IMR-90 (cell line): ENCODE results near the gene PPP1R37. TPM values are rescaled to one million over a fixed set of nuclear protein-coding genes. Genes with fewer than 3 reads are reported as not detected.

Source experiments
- ATAC-seq: fragments of 200-7000 bp; cut with Tn5 transposase; 2 replicates; pipeline ENCODE4 v1.9.1; 2020; ENCODE audit warnings: low read depth, mild to moderate bottlenecking, moderate library complexity
- BruUV-seq: library from RNA; stranded (reverse); fragments of 400-500 nt; replicated peaks from 2 replicates; lab custom pipeline; 2021; lab: Mats Ljungman, UMichigan
- CTCF ChIA-PET: fragments of 300-600 bp; formaldehyde crosslinking; extraction: SDS; loops from one replicate; lab custom pipeline; 2021; ENCODE audit warnings: antibody characterized with exemption; lab: Yijun Ruan, JAX
- POLR2A ChIA-PET: fragments of 300-600 bp; sonication (Branson Sonifier 250); formaldehyde crosslinking; loops from one replicate; lab custom pipeline; 2022; ENCODE audit warnings: antibody characterized with exemption; ENCODE audit not compliant: unreplicated experiment; lab: Charles Lee
- DNase-seq: peaks from one replicate; pipeline ENCODE4 v3.0.0; 2013
- H2AFZ ChIP-seq: replicated peaks from 2 replicates; pipeline ENCODE3; 2013; ENCODE audit warnings: low read length, mild to moderate bottlenecking; ENCODE audit not compliant: poor library complexity
- H2AK5ac ChIP-seq: 2 replicates; pipeline ENCODE4 v1.6.1; 2013; ENCODE audit warnings: low read depth, low read length, inconsistent platforms
- H2AK9ac ChIP-seq: replicated peaks from 2 replicates; pipeline ENCODE3; 2013; ENCODE audit warnings: mild to moderate bottlenecking, low read depth, low read length, moderate library complexity; ENCODE audit not compliant: poor library complexity
- H2BK120ac ChIP-seq: 2 replicates; pipeline ENCODE4 v1.6.1; 2013; ENCODE audit warnings: low read depth, low read length, inconsistent platforms
- H2BK15ac ChIP-seq: 3 replicates; pipeline ENCODE4 v1.6.1; 2013; ENCODE audit warnings: low read depth, low read length, inconsistent platforms
- H2BK20ac ChIP-seq: 2 replicates; pipeline ENCODE4 v1.6.1; 2013; ENCODE audit warnings: low read depth, mild to moderate bottlenecking, inconsistent platforms, low read length, moderate library complexity
- H2BK5ac ChIP-seq: 2 replicates; pipeline ENCODE4 v1.6.1; 2013; ENCODE audit warnings: mild to moderate bottlenecking, low read depth, low read length, inconsistent platforms; ENCODE audit not compliant: poor library complexity, severe bottlenecking
- H3K14ac ChIP-seq: replicated peaks from 2 replicates; pipeline ENCODE4 v1.6.1; 2013; ENCODE audit warnings: low read depth, low read length, inconsistent platforms
- H3K18ac ChIP-seq: 2 replicates; pipeline ENCODE4 v1.6.1; 2013; ENCODE audit warnings: low read depth, low read length, control low read depth
- H3K23ac ChIP-seq: 2 replicates; pipeline ENCODE4 v1.6.1; 2013; ENCODE audit warnings: low read depth, low read length, inconsistent platforms
- H3K27ac ChIP-seq: 2 replicates; pipeline ENCODE4 v1.5.1; 2013; ENCODE audit warnings: mild to moderate bottlenecking, control low read depth, low read length; ENCODE audit not compliant: insufficient read depth
- H3K27me3 ChIP-seq: 2 replicates; pipeline ENCODE4 v1.6.1; 2013; ENCODE audit warnings: low read length; ENCODE audit not compliant: control insufficient read depth, insufficient read depth
- H3K36me3 ChIP-seq: 2 replicates; pipeline ENCODE4 v1.6.1; 2013; ENCODE audit warnings: low read length, mixed read lengths; ENCODE audit not compliant: control insufficient read depth, insufficient read depth
- H3K4ac ChIP-seq: 2 replicates; pipeline ENCODE4 v1.6.1; 2013; ENCODE audit warnings: low read depth, low read length, inconsistent platforms
- H3K4me1 ChIP-seq: 2 replicates; pipeline ENCODE4 v1.6.1; 2013; ENCODE audit warnings: low read length, mixed read lengths; ENCODE audit not compliant: control insufficient read depth, insufficient read depth
- H3K4me2 ChIP-seq: 2 replicates; pipeline ENCODE4 v1.6.1; 2013; ENCODE audit warnings: low read depth, mild to moderate bottlenecking, control low read depth, low read length, moderate library complexity
- H3K4me3 ChIP-seq: 2 replicates; pipeline ENCODE4 v1.5.1; 2013; ENCODE audit warnings: low read depth, mild to moderate bottlenecking, control low read depth, low read length, moderate library complexity; ENCODE audit not compliant: insufficient read depth
- H3K56ac ChIP-seq: 2 replicates; pipeline ENCODE4 v1.6.1; 2013; ENCODE audit warnings: low read length, inconsistent platforms; ENCODE audit not compliant: insufficient read depth; ENCODE audit errors: extremely low read depth
- H3K79me1 ChIP-seq, 2 experiments: 2 replicates each; pipeline ENCODE4 v1.6.1; 2013; ENCODE audit warnings: low read length in 2 of 2, inconsistent platforms in 1 of 2, low read depth in 1 of 2
- H3K9ac ChIP-seq: 2 replicates; pipeline ENCODE4 v1.6.1; 2013; ENCODE audit warnings: low read depth, low read length, control low read depth
- H3K9me1 ChIP-seq: 2 replicates; pipeline ENCODE4 v1.6.1; 2013; ENCODE audit warnings: low read length, inconsistent platforms; ENCODE audit not compliant: insufficient read depth
- H3K9me3 ChIP-seq: 2 replicates; pipeline ENCODE4 v1.6.1; 2013; ENCODE audit warnings: low read length; ENCODE audit not compliant: control insufficient read depth, insufficient read depth
- H4K20me1 ChIP-seq: 2 replicates; pipeline ENCODE4 v1.6.1; 2013; ENCODE audit warnings: low read length, inconsistent platforms; ENCODE audit not compliant: insufficient read depth
- H4K5ac ChIP-seq: 2 replicates; pipeline ENCODE4 v1.6.1; 2013; ENCODE audit warnings: mild to moderate bottlenecking, low read depth, low read length, control low read depth
- H4K8ac ChIP-seq, 2 experiments: 2 replicates each; pipeline ENCODE4 v1.6.1; 2013; ENCODE audit warnings: low read depth in 2 of 2, low read length in 2 of 2, control low read depth in 1 of 2, inconsistent platforms in 1 of 2
- H4K91ac ChIP-seq: 2 replicates; pipeline ENCODE4 v1.6.1; 2013; ENCODE audit warnings: low read depth, low read length, inconsistent platforms; ENCODE audit not compliant: insufficient read depth
- BHLHE40 ChIP-seq: fragments of 150-350 bp; IDR thresholded peaks from 2 replicates; pipeline ENCODE4 v1.6.1; 2016; ENCODE audit warnings: mild to moderate bottlenecking, low read depth, low read length
- CEBPB ChIP-seq: IDR thresholded peaks from 2 replicates; pipeline ENCODE4 v1.6.1; 2012; ENCODE audit warnings: low read depth, low read length, improper control_type of control experiment
- CHD1 ChIP-seq: IDR thresholded peaks from 2 replicates; pipeline ENCODE4 v1.6.1; 2012; ENCODE audit warnings: low read depth, low read length, improper control_type of control experiment
- FOS ChIP-seq: fragments of 150-350 bp; IDR thresholded peaks from 2 replicates; pipeline ENCODE4 v1.6.1; 2016; ENCODE audit warnings: low read depth, low read length
- MAFK ChIP-seq: IDR thresholded peaks from 2 replicates; pipeline ENCODE4 v1.6.1; 2012; ENCODE audit warnings: low read depth, low read length, improper control_type of control experiment
- MAZ ChIP-seq: IDR thresholded peaks from 2 replicates; pipeline ENCODE4 v1.6.1; 2012; ENCODE audit warnings: low read depth, mild to moderate bottlenecking, low read length, improper control_type of control experiment, moderate library complexity, borderline replicate concordance
- MXI1 ChIP-seq: IDR thresholded peaks from 2 replicates; pipeline ENCODE4 v1.6.1; 2012; ENCODE audit warnings: low read depth, mild to moderate bottlenecking, low read length, moderate library complexity, borderline replicate concordance
- NFE2L2 ChIP-seq: fragments of 150-350 bp; IDR thresholded peaks from 2 replicates; pipeline ENCODE4 v1.6.1; 2016; ENCODE audit warnings: low read depth, mild to moderate bottlenecking, low read length
- POLR2A ChIP-seq: IDR thresholded peaks from 2 replicates; pipeline ENCODE4 v1.6.1; 2012; ENCODE audit warnings: mild to moderate bottlenecking, low read depth, low read length
- RAD21 ChIP-seq: IDR thresholded peaks from 2 replicates; pipeline ENCODE4 v1.6.1; 2012; ENCODE audit warnings: low read length, improper control_type of control experiment
- RCOR1 ChIP-seq: IDR thresholded peaks from 2 replicates; pipeline ENCODE4 v1.6.1; 2012; ENCODE audit warnings: mild to moderate bottlenecking, low read length, improper control_type of control experiment; ENCODE audit not compliant: insufficient replicate concordance
- RFX5 ChIP-seq: IDR thresholded peaks from 2 replicates; pipeline ENCODE4 v1.8.0; 2012; ENCODE audit warnings: low read depth, mild to moderate bottlenecking, low read length, moderate library complexity
- SMC3 ChIP-seq: fragments of 150-350 bp; IDR thresholded peaks from 2 replicates; pipeline ENCODE4 v1.6.1; 2016; ENCODE audit warnings: low read depth, mild to moderate bottlenecking, antibody characterized with exemption, low read length, moderate library complexity
- USF2 ChIP-seq: fragments of 150-350 bp; IDR thresholded peaks from 2 replicates; pipeline ENCODE4 v1.6.1; 2017; ENCODE audit warnings: mild to moderate bottlenecking, antibody characterized with exemption, low read length, low read depth
- WGBS, 2 experiments: methylation state at CpG; one replicate each; pipeline versions ENCODE4 v1.1.5 to v1.1.7; 2013; ENCODE audit warnings: missing lambda C conversion rate in 2 of 2; ENCODE audit not compliant: insufficient read length in 1 of 2; ENCODE audit errors: extremely low coverage in 2 of 2; 5-methylcytosine and 5-hydroxymethylcytosine counted together
- dilution Hi-C: fragments of 300-500 bp; cut with HindIII; formaldehyde crosslinking; loops from one replicate; pipeline ENCODE4 v1.14.3; 2018; ENCODE audit warnings: low sequenced_read_pairs; ENCODE audit not compliant: unreplicated experiment
- in situ Hi-C: fragments of 300-500 bp; cut with MboI; formaldehyde crosslinking; loops from 3 replicates; pipeline ENCODE4 v1.14.3; 2019; ENCODE audit warnings: low sequenced_read_pairs, inconsistent platforms, mixed read lengths
- intact Hi-C: fragments of 100-400 bp; cut with micrococcal nuclease; formaldehyde crosslinking; loops from 2 replicates; pipeline ENCODE4 v1.10.0; 2022
- polyA plus RNA-seq, 3 experiments: library from polyadenylated mRNA; depleted of rRNA; stranded (reverse); fragments of >200 nt; gene quantifications; 2 replicates each; pipeline ENCODE4 v1.2.3, GENCODE V29; 2012; ENCODE audit warnings: low replicate concordance in 1 of 3
- total RNA-seq: library from RNA; depleted of rRNA; stranded (reverse); fragments of >200 nt; gene quantifications from 2 replicates; pipeline ENCODE4 v1.2.3, GENCODE V29; 2012
- TF ChIP-seq, protein P1 (sequence below): conservative IDR thresholded peaks from 2 replicates; pipeline ENCODE4 v1.5.1; 2012; ENCODE audit warnings: mild to moderate bottlenecking, low read depth, low read length, improper control_type of control experiment
- TF ChIP-seq, protein P2 (sequence below): fragments of 150-350 bp; IDR thresholded peaks from 2 replicates; pipeline ENCODE4 v1.6.1; 2016; ENCODE audit warnings: low read depth, mild to moderate bottlenecking, low read length, moderate library complexity, borderline replicate concordance

PPP1R37 gene
- total and polyA plus RNA-seq, 2 of the 4 experiments (the other 2 are of a cell fraction) = 13.1 to 18.5 TPM

- TF ChIP-seq, protein P1, sequence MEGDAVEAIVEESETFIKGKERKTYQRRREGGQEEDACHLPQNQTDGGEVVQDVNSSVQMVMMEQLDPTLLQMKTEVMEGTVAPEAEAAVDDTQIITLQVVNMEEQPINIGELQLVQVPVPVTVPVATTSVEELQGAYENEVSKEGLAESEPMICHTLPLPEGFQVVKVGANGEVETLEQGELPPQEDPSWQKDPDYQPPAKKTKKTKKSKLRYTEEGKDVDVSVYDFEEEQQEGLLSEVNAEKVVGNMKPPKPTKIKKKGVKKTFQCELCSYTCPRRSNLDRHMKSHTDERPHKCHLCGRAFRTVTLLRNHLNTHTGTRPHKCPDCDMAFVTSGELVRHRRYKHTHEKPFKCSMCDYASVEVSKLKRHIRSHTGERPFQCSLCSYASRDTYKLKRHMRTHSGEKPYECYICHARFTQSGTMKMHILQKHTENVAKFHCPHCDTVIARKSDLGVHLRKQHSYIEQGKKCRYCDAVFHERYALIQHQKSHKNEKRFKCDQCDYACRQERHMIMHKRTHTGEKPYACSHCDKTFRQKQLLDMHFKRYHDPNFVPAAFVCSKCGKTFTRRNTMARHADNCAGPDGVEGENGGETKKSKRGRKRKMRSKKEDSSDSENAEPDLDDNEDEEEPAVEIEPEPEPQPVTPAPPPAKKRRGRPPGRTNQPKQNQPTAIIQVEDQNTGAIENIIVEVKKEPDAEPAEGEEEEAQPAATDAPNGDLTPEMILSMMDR = no peak
- TF ChIP-seq RAD21 = no peak
- no peak for TF ChIP-seq RFX5
- no peak for TF ChIP-seq FOS
- no peak for TF ChIP-seq USF2
- TF ChIP-seq BHLHE40 = no peak
- no peak for TF ChIP-seq SMC3
- TF ChIP-seq NFE2L2 = no peak
- no peak for TF ChIP-seq MAZ
- no peak for TF ChIP-seq MXI1
- no peak for TF ChIP-seq MAFK
- TF ChIP-seq, protein P2, sequence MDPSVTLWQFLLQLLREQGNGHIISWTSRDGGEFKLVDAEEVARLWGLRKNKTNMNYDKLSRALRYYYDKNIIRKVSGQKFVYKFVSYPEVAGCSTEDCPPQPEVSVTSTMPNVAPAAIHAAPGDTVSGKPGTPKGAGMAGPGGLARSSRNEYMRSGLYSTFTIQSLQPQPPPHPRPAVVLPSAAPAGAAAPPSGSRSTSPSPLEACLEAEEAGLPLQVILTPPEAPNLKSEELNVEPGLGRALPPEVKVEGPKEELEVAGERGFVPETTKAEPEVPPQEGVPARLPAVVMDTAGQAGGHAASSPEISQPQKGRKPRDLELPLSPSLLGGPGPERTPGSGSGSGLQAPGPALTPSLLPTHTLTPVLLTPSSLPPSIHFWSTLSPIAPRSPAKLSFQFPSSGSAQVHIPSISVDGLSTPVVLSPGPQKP = no peak
- no peak for TF ChIP-seq RCOR1
- TF ChIP-seq CHD1 = no peak
- no peak for TF ChIP-seq CEBPB
- TF ChIP-seq POLR2A = no peak
- Histone ChIP-seq H3K9me1 (no peaks in the 10 kb centered on the region), H4K8ac (no peak overlapping the region), H3K9ac (no peak overlapping the region), H2AFZ (peak overlapping the region; percentile 43), H3K23ac (no peak overlapping the region), H3K79me1 (peaks cover 13 to 23% of the 10 kb centered on the region in 2 experiments; a peak in 3 of 4 replicates), H3K18ac (no peak overlapping the region), H3K4ac (no peak overlapping the region), H2BK120ac (no peak overlapping the region), H3K27me3 (no peaks in the 10 kb centered on the region), H3K4me2 (no peak overlapping the region), H2AK9ac (no peak overlapping the region), H2BK20ac (no peak overlapping the region), H3K27ac (no peak overlapping the region), H2BK15ac (no peak overlapping the region), H2AK5ac (no peak overlapping the region), H3K14ac (no peak overlapping the region), H3K9me3 (no peaks in the 10 kb centered on the region), H3K4me1 (no peaks in the 10 kb centered on the region), H4K20me1 (peaks cover 14% of the 10 kb centered on the region), H4K5ac (no peak overlapping the region), H3K36me3 (peaks cover 45% of the 10 kb centered on the region), H4K91ac (no peak overlapping the region), H3K56ac (no peak overlapping the region), H3K4me3 (no peak overlapping the region), H2BK5ac (no peak overlapping the region)
- intact Hi-C loops (no loop called here), dilution Hi-C loops (no loop called here), in situ Hi-C loops (no loop called here)
- DNase-seq (no peak), ATAC-seq (no peak)
- no TSS peak for BruUV-seq
- CTCF ChIA-PET = no interaction called here
- 73% methylated on average over 4 of the region's 9 CpGs; no CpG with 5 or more reads in 1 of the 2 experiments for WGBS, 2 experiments
- POLR2A ChIA-PET = no interaction called here
Observed at GRCh38 chr19:45142726-45143110, 49.7 kb downstream of the PPP1R37 start.
